ENCODE measurements around the gene FAM133A.

GRCh38 chrX:93760163-93760562, 86.2 kb downstream of the FAM133A start:
- TF ChIP-seq CEBPB (IDR thresholded peaks at IDR 0.05): no peak
- TF ChIP-seq TEAD4 (IDR thresholded peaks at IDR 0.05): no peak
- no peak for TF ChIP-seq NFIC (IDR thresholded peaks at IDR 0.05)
- no peak for TF ChIP-seq EGR1 (IDR thresholded peaks at IDR 0.05)
- TF ChIP-seq YY1 (IDR thresholded peaks at IDR 0.05; ENCODE audit: low read depth): no peak
- no peak for TF ChIP-seq ZBTB7A (IDR thresholded peaks at IDR 0.05; ENCODE audit: low read depth)
- no peak for TF ChIP-seq RAD21 (IDR thresholded peaks at IDR 0.05; ENCODE audit: low read depth)
- no peak for TF ChIP-seq MAX (IDR thresholded peaks at IDR 0.05)
- no peak for TF ChIP-seq EP300 (IDR thresholded peaks at IDR 0.05; ENCODE audit: borderline replicate concordance)
- TF ChIP-seq USF1 (IDR thresholded peaks at IDR 0.05): no peak
- TF ChIP-seq TAF1 (IDR thresholded peaks at IDR 0.05; ENCODE audit: low read depth): no peak
- TF ChIP-seq CREB1 (IDR thresholded peaks at IDR 0.05; ENCODE audit: low read depth): no peak
- no peak for TF ChIP-seq REST (IDR thresholded peaks at IDR 0.05; ENCODE audit: low read depth)
- TF ChIP-seq TCF12 (IDR thresholded peaks at IDR 0.05; ENCODE audit: low read depth): no peak
